HCT116 (cell line): ENCODE data around the gene HLCS. TPM values are rescaled to one million over a fixed set of nuclear protein-coding genes. Genes with fewer than 3 reads are reported as not detected.

ENCODE experiments used
- ATAC-seq: fragments of 200-7000 bp; cut with Tn5 transposase; 2 replicates; pipeline ENCODE4 v1.9.1; 2020; ENCODE audit warnings: mild to moderate bottlenecking, moderate library complexity
- BruUV-seq: library from RNA; stranded (reverse); fragments of 400-500 nt; replicated peaks from 2 replicates; lab custom pipeline; 2021; lab: Mats Ljungman, UMichigan
- CTCF ChIA-PET: fragments of 300-600 bp; sonication (Branson Sonifier 250); formaldehyde crosslinking; loops from one replicate; lab custom pipeline; 2021; ENCODE audit warnings: antibody characterized with exemption; lab: Charles Lee
- POLR2A ChIA-PET: fragments of 300-600, 350-600 bp; sonication (Branson Sonifier 250); formaldehyde crosslinking; loops from one replicate; lab custom pipeline; 2021; ENCODE audit warnings: antibody characterized with exemption; lab: Charles Lee
- RAD21 ChIA-PET, 2 experiments: fragments of 300-600 bp; sonication (Branson Sonifier 250); formaldehyde crosslinking; loops; one replicate each; lab custom pipeline; 2023; ENCODE audit warnings: low total read pairs in 2 of 2; ENCODE audit not compliant: uncharacterized antibody in 2 of 2, unreplicated experiment in 2 of 2, low non-redundant PET in 1 of 2; lab: Charles Lee
- DNase-seq: peaks from one replicate; pipeline ENCODE4 v3.0.0-alpha.2; 2010; ENCODE audit warnings: low read depth, low spot score
- H2AFZ ChIP-seq: fragments of 200-600 bp; shearing (Covaris generic), sonication (generic); 2 replicates; pipeline ENCODE4 v1.6.1; 2017; ENCODE audit warnings: low read depth, mixed run types, mixed read lengths, antibody characterized with exemption, low read length; ENCODE audit not compliant: poor library complexity, severe bottlenecking
- H3K27ac ChIP-seq: 2 replicates; pipeline ENCODE4 v1.5.1; 2012; ENCODE audit warnings: low read depth, low read length
- H3K27me3 ChIP-seq: fragments of 200-600 bp; sonication (generic); 2 replicates; pipeline ENCODE4 v1.6.1; 2016; ENCODE audit warnings: mixed run types, low read length, mixed read lengths; ENCODE audit not compliant: insufficient read depth
- H3K36me3 ChIP-seq, 2 experiments: fragments of 200-500 bp in 1 of 2; fragments of 200-600 bp in 1 of 2; sonication (Bioruptor generic) in 1 of 2; sonication (generic) in 1 of 2; 2 replicates each; pipeline versions ENCODE4 v1.5.1 to v1.6.1; 2014 to 2016; ENCODE audit warnings: low read length in 2 of 2, inconsistent platforms in 1 of 2, mixed read lengths in 1 of 2, mixed run types in 1 of 2; ENCODE audit not compliant: insufficient read depth in 2 of 2, control insufficient read depth in 1 of 2
- H3K4me1 ChIP-seq, 2 experiments: fragments of 200-600 bp in 1 of 2; sonication (generic) in 1 of 2; 2 replicates each; pipeline versions ENCODE4 v1.5.1 to v1.6.1; 2012 to 2017; ENCODE audit warnings: low read length in 2 of 2, inconsistent platforms in 1 of 2, mild to moderate bottlenecking in 1 of 2, mixed read lengths in 1 of 2, mixed run types in 1 of 2, moderate library complexity in 1 of 2; ENCODE audit not compliant: insufficient read depth in 2 of 2, control insufficient read depth in 1 of 2
- H3K4me2 ChIP-seq: fragments of 200-600 bp; sonication (generic); 2 replicates; pipeline ENCODE4 v1.6.1; 2017; ENCODE audit warnings: mixed run types, low read length, mixed read lengths
- H3K4me3 ChIP-seq, 2 experiments: fragments of 200-600 bp in 1 of 2; sonication (generic) in 1 of 2; replicated peaks in 1 of 2; 2 replicates each; pipeline ENCODE4 v1.5.1; 2011 to 2016; ENCODE audit warnings: low read length in 2 of 2, control low read depth in 1 of 2, low read depth in 1 of 2, mild to moderate bottlenecking in 1 of 2, mixed read lengths in 1 of 2, mixed run types in 1 of 2
- H3K79me2 ChIP-seq: fragments of 200-600 bp; sonication (generic); 2 replicates; pipeline ENCODE4 v1.6.1; 2017; ENCODE audit warnings: mild to moderate bottlenecking, mixed run types, low read length, moderate library complexity, mixed read lengths; ENCODE audit not compliant: insufficient read depth
- H3K9ac ChIP-seq: fragments of 200-600 bp; sonication (generic); 2 replicates; pipeline ENCODE4 v1.6.1; 2016; ENCODE audit warnings: low read length, mixed read lengths
- H3K9me2 ChIP-seq: fragments of 200-600 bp; sonication (generic), shearing (Covaris generic); 2 replicates; pipeline ENCODE4 v1.6.1; 2017; ENCODE audit warnings: mixed run types, mild to moderate bottlenecking, moderate library complexity; ENCODE audit not compliant: insufficient read depth
- H3K9me3 ChIP-seq, 2 experiments: fragments of 200-500 bp in 1 of 2; fragments of 200-600 bp in 1 of 2; sonication (Bioruptor generic) in 1 of 2; sonication (generic) in 1 of 2; 2 replicates each; pipeline ENCODE4 v1.6.1; 2014 to 2017; ENCODE audit warnings: low read length in 2 of 2, mixed read lengths in 2 of 2, inconsistent platforms in 1 of 2, low read depth in 1 of 2, mild to moderate bottlenecking in 1 of 2, mixed run types in 1 of 2, moderate library complexity in 1 of 2; ENCODE audit not compliant: control insufficient read depth in 1 of 2, insufficient read depth in 1 of 2
- H4K20me1 ChIP-seq: fragments of 200-600 bp; sonication (generic), shearing (Covaris generic); 2 replicates; pipeline ENCODE4 v1.6.1; 2017; ENCODE audit warnings: mixed run types, mild to moderate bottlenecking, moderate library complexity; ENCODE audit not compliant: insufficient read depth
- ATF3 ChIP-seq: IDR thresholded peaks from 2 replicates; pipeline ENCODE4 v1.6.1; 2012
- CBX3 ChIP-seq: IDR thresholded peaks from 2 replicates; pipeline ENCODE4 v1.6.1; 2012; ENCODE audit warnings: low read depth
- CEBPB ChIP-seq: IDR thresholded peaks from 2 replicates; pipeline ENCODE4 v1.6.1; 2012; ENCODE audit warnings: low read depth
- EGR1 ChIP-seq: IDR thresholded peaks from 2 replicates; pipeline ENCODE4 v1.6.1; 2012; ENCODE audit warnings: low read depth
- ELF1 ChIP-seq: IDR thresholded peaks from 2 replicates; pipeline ENCODE4 v1.6.1; 2012; ENCODE audit warnings: low read depth, borderline replicate concordance
- EZH2 ChIP-seq: fragments of 200-600 bp; sonication (generic); IDR thresholded peaks from 2 replicates; pipeline ENCODE4 v1.6.1; 2017; ENCODE audit warnings: antibody characterized with exemption, mixed run types
- EZH2phosphoT487 ChIP-seq: fragments of 200-600 bp; IDR thresholded peaks from 2 replicates; pipeline ENCODE4 v1.6.1; 2018; ENCODE audit warnings: antibody characterized with exemption, borderline replicate concordance
- FOSL1 ChIP-seq: IDR thresholded peaks from 2 replicates; pipeline ENCODE4 v1.6.1; 2012; ENCODE audit warnings: low read depth
- JUND ChIP-seq: IDR thresholded peaks from 2 replicates; pipeline ENCODE4 v1.6.1; 2012
- MAX ChIP-seq: IDR thresholded peaks from 2 replicates; pipeline ENCODE4 v1.6.1; 2012
- POLR2A ChIP-seq: IDR thresholded peaks from 2 replicates; pipeline ENCODE4 v1.7.0; 2011; ENCODE audit warnings: borderline replicate concordance; ENCODE audit not compliant: insufficient read depth, insufficient read length; ENCODE audit errors: extremely low read depth
- POLR2AphosphoS5 ChIP-seq: IDR thresholded peaks from 2 replicates; pipeline ENCODE4 v1.6.1; 2011; ENCODE audit warnings: mild to moderate bottlenecking, low read depth, low read length, moderate library complexity
- REST ChIP-seq: IDR thresholded peaks from 2 replicates; pipeline ENCODE4 v1.6.1; 2012; ENCODE audit warnings: low read depth
- SIN3A ChIP-seq: IDR thresholded peaks from 2 replicates; pipeline ENCODE4 v1.6.1; 2012; ENCODE audit warnings: low read depth
- SP1 ChIP-seq: IDR thresholded peaks from 2 replicates; pipeline ENCODE4 v1.6.1; 2012; ENCODE audit warnings: low read depth
- SRF ChIP-seq: IDR thresholded peaks from 2 replicates; pipeline ENCODE4 v1.6.1; 2012; ENCODE audit warnings: low read depth
- YY1 ChIP-seq: IDR thresholded peaks from 2 replicates; pipeline ENCODE4 v1.6.1; 2011; ENCODE audit warnings: low read length, low read depth, moderate library complexity, mild to moderate bottlenecking; ENCODE audit not compliant: insufficient replicate concordance; ENCODE audit errors: extremely low read depth
- intact Hi-C: fragments of 100-400 bp; cut with micrococcal nuclease; formaldehyde crosslinking; loops from 2 replicates; pipeline ENCODE4 v1.10.0; 2022
- total RNA-seq: library from RNA; stranded (reverse); gene quantifications from one replicate; pipeline ENCODE4 v1.2.1, GENCODE V29; 2021; ENCODE audit not compliant: unreplicated experiment
- TF ChIP-seq, protein P1 (sequence below): IDR thresholded peaks from 2 replicates; pipeline ENCODE4 v1.6.1; 2011; ENCODE audit warnings: mild to moderate bottlenecking, low read length, moderate library complexity; ENCODE audit not compliant: insufficient replicate concordance; ENCODE audit errors: extremely low read depth
- TF ChIP-seq, protein P2 (sequence below), 3 experiments: fragments of 200-600 bp in 1 of 3; sonication (generic) in 1 of 3; IDR thresholded peaks in 2 of 3; conservative IDR thresholded peaks in 1 of 3; 2 replicates each; pipeline ENCODE4 v1.5.1; 2012 to 2017; ENCODE audit warnings: low read depth in 2 of 3, low read length in 2 of 3, antibody characterized with exemption in 1 of 3, borderline replicate concordance in 1 of 3, control low read depth in 1 of 3, mild to moderate bottlenecking in 1 of 3, mixed read lengths in 1 of 3, mixed run types in 1 of 3, moderate library complexity in 1 of 3; ENCODE audit not compliant: insufficient read depth in 1 of 3

The HLCS gene
- total RNA-seq, 1 experiment from 2014 or later: 18.5 TPM

DNA sequence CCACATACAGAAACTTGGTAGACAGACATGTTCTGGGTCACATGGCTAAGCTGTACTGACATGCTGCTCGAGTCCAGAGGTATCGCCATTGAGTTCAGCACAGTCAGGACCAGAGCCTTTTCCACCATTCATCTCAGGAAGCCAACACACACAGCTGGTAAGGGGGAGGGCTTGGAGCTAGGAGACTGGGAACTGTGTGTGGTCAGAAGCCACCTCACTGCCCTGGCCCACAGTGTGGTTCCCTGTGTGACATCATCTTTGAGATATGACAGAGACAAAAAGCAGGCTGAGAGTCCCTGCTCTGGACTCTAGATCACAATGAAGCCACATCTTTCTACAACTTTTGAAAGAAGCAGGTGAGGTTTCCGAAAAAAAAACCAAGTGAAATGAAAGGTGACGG, 160.4 kb downstream of the HLCS start:
- Histone ChIP-seq H2AFZ (no peak overlapping the region), H3K27ac (no peak overlapping the region), H3K36me3 (no peaks in the 10 kb centered on the region), H3K9me2 (no peaks in the 10 kb centered on the region), H3K4me3 (no peak overlapping the region), H3K9ac (no peak overlapping the region), H3K9me3 (no peaks in the 10 kb centered on the region), H4K20me1 (no peaks in the 10 kb centered on the region), H3K4me2 (no peak overlapping the region), H3K4me1 (peaks cover 0 to 4% of the 10 kb centered on the region in 2 experiments; a peak in 1 of 4 replicates), H3K79me2 (no peaks in the 10 kb centered on the region), H3K27me3 (no peaks in the 10 kb centered on the region)
- ATAC-seq (no peak), DNase-seq (no peak)
- TF ChIP-seq CBX3 (no peak), EGR1 (no peak), ATF3 (no peak), FOSL1 (no peak), SP1 (no peak), REST (no peak), ELF1 (no peak), EZH2 (no peak), POLR2AphosphoS5 (no peak), YY1 (no peak), CEBPB (no peak), MAX (no peak), POLR2A (no peak), EZH2phosphoT487 (no peak), SIN3A (no peak), JUND (no peak), SRF (no peak)
- TF ChIP-seq, protein P1, sequence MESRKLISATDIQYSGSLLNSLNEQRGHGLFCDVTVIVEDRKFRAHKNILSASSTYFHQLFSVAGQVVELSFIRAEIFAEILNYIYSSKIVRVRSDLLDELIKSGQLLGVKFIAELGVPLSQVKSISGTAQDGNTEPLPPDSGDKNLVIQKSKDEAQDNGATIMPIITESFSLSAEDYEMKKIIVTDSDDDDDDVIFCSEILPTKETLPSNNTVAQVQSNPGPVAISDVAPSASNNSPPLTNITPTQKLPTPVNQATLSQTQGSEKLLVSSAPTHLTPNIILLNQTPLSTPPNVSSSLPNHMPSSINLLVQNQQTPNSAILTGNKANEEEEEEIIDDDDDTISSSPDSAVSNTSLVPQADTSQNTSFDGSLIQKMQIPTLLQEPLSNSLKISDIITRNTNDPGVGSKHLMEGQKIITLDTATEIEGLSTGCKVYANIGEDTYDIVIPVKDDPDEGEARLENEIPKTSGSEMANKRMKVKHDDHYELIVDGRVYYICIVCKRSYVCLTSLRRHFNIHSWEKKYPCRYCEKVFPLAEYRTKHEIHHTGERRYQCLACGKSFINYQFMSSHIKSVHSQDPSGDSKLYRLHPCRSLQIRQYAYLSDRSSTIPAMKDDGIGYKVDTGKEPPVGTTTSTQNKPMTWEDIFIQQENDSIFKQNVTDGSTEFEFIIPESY: no peak
- TF ChIP-seq, protein P2, sequence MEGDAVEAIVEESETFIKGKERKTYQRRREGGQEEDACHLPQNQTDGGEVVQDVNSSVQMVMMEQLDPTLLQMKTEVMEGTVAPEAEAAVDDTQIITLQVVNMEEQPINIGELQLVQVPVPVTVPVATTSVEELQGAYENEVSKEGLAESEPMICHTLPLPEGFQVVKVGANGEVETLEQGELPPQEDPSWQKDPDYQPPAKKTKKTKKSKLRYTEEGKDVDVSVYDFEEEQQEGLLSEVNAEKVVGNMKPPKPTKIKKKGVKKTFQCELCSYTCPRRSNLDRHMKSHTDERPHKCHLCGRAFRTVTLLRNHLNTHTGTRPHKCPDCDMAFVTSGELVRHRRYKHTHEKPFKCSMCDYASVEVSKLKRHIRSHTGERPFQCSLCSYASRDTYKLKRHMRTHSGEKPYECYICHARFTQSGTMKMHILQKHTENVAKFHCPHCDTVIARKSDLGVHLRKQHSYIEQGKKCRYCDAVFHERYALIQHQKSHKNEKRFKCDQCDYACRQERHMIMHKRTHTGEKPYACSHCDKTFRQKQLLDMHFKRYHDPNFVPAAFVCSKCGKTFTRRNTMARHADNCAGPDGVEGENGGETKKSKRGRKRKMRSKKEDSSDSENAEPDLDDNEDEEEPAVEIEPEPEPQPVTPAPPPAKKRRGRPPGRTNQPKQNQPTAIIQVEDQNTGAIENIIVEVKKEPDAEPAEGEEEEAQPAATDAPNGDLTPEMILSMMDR (IDR thresholded peaks at IDR 0.05 in 2 of 3, conservative IDR thresholded peaks at IDR 0.05 in 1 of 3; ENCODE audit: borderline replicate concordance in 1 of 3, insufficient read depth in 1 of 3, low read depth in 2 of 3, low read length in 2 of 3): no peak
- BruUV-seq: no TSS peak
- POLR2A ChIA-PET: no interaction called here
- CTCF ChIA-PET: no interaction called here
- intact Hi-C loops: no loop called here
- RAD21 ChIA-PET: no interaction called here
